SU-DHL-6 (cell line): ENCODE measurements around the gene GRIK4.

Experiments
- EZH2phosphoT487 ChIP-seq: fragments of 200-600 bp; sonication (generic), shearing (Covaris generic); conservative IDR thresholded peaks from 2 replicates; pipeline ENCODE4 v1.6.1; 2018; ENCODE audit warnings: mild to moderate bottlenecking, antibody characterized with exemption, low read length, moderate library complexity, mixed read lengths
- TF ChIP-seq, protein P1 (sequence below): fragments of 200-600 bp; sonication (generic); IDR thresholded peaks from one replicate; pipeline ENCODE4 v1.5.1; 2017; ENCODE audit warnings: antibody characterized with exemption, mild to moderate bottlenecking, low read length, moderate library complexity; ENCODE audit not compliant: insufficient read depth, poor library complexity, severe bottlenecking

DNA sequence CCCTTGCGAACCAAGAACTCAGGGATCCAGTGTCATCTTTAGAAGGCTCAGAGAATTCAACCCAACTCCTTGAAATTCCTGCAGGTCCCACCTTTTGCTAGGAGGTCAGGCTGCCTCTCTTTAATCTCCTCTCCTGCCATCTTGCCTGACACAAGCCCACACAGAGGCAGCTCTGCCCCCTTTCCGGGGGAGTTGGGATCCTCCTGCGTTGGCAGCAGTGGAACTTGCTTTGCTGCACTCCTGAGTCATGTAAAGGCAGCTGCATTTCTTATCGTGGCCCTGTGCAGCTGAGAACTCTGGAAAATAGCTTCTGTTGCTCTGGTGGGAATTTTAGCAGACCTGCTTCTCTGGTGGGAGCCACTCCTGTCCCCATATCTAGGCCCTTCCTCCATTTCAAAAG is 370.0 kb downstream of the GRIK4 start:
- TF ChIP-seq, protein P1, sequence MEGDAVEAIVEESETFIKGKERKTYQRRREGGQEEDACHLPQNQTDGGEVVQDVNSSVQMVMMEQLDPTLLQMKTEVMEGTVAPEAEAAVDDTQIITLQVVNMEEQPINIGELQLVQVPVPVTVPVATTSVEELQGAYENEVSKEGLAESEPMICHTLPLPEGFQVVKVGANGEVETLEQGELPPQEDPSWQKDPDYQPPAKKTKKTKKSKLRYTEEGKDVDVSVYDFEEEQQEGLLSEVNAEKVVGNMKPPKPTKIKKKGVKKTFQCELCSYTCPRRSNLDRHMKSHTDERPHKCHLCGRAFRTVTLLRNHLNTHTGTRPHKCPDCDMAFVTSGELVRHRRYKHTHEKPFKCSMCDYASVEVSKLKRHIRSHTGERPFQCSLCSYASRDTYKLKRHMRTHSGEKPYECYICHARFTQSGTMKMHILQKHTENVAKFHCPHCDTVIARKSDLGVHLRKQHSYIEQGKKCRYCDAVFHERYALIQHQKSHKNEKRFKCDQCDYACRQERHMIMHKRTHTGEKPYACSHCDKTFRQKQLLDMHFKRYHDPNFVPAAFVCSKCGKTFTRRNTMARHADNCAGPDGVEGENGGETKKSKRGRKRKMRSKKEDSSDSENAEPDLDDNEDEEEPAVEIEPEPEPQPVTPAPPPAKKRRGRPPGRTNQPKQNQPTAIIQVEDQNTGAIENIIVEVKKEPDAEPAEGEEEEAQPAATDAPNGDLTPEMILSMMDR, result no peak
- TF ChIP-seq EZH2phosphoT487, result no peak
